GM12872 (cell line): ENCODE results near the gene CFAP54.

ENCODE experiments used
- TF ChIP-seq, protein P1 (sequence below): IDR thresholded peaks from 3 replicates; pipeline ENCODE4 v1.5.1; 2011; ENCODE audit warnings: low read depth, mild to moderate bottlenecking, low read length, moderate library complexity; ENCODE audit not compliant: insufficient read depth

The CFAP54 gene

GRCh38 chr12:96497855-96498254 is 8.5 kb downstream of the CFAP54 start:
- TF ChIP-seq, protein P1, sequence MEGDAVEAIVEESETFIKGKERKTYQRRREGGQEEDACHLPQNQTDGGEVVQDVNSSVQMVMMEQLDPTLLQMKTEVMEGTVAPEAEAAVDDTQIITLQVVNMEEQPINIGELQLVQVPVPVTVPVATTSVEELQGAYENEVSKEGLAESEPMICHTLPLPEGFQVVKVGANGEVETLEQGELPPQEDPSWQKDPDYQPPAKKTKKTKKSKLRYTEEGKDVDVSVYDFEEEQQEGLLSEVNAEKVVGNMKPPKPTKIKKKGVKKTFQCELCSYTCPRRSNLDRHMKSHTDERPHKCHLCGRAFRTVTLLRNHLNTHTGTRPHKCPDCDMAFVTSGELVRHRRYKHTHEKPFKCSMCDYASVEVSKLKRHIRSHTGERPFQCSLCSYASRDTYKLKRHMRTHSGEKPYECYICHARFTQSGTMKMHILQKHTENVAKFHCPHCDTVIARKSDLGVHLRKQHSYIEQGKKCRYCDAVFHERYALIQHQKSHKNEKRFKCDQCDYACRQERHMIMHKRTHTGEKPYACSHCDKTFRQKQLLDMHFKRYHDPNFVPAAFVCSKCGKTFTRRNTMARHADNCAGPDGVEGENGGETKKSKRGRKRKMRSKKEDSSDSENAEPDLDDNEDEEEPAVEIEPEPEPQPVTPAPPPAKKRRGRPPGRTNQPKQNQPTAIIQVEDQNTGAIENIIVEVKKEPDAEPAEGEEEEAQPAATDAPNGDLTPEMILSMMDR = no peak

- TF ChIP-seq, protein P1 = no peak
Observed at GRCh38 chr12:96500693-96501092, 11.3 kb downstream of the CFAP54 start.

DNA sequence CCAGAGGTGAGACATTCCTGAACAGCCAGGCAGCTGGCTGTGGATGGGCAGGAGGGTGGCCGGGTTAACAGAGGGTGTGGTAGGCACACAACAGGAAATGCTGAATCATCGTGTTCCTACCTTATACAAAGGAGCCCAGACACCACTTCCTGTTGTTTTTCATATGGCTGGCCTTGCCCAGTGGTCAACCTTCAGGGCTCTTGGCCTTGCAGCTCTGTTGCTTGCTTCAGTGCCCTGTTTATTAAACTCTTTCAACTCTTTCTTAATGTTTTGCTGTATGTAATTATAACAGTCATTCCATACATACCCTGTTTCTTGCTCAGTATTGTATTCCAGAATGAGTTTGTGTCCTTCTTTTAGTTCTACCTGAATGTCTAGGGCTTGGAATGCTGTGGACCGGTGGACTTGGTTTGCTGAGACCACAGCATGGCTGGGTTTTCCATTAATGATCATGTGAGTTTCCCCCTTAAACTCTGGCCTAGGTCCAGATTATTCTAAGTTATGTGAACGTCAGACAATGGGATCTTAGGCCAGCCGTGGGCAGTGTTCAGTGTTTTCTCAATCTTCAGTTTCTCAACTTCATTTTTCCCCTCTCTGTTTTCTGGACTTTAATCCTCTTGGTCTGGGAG is 11.9 kb downstream of the CFAP54 start:
- TF ChIP-seq, protein P1 = no peak

- TF ChIP-seq, protein P1 = no peak
Observed at GRCh38 chr12:96501908-96502307, 12.5 kb downstream of the CFAP54 start.

DNA sequence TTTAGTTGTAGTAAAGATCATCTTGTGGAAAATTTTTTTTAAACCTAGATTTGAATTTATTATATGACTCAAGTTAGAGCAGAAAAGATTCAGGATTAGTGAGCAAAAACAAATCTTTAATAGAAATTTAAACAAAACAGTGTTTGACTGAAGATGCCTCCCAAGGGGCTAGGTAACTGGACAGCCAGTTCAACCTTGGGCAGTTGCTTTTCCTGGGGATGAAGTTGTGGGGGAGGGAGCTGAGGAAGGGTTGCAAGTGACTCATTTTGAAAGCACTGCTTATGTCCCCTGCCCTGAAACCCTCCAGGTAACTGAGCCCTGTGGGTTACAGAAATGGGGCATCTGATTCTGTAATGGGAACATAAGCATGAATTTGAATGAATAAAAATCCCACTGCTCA is 13.1 kb downstream of the CFAP54 start:
- TF ChIP-seq, protein P1 = no peak

DNA sequence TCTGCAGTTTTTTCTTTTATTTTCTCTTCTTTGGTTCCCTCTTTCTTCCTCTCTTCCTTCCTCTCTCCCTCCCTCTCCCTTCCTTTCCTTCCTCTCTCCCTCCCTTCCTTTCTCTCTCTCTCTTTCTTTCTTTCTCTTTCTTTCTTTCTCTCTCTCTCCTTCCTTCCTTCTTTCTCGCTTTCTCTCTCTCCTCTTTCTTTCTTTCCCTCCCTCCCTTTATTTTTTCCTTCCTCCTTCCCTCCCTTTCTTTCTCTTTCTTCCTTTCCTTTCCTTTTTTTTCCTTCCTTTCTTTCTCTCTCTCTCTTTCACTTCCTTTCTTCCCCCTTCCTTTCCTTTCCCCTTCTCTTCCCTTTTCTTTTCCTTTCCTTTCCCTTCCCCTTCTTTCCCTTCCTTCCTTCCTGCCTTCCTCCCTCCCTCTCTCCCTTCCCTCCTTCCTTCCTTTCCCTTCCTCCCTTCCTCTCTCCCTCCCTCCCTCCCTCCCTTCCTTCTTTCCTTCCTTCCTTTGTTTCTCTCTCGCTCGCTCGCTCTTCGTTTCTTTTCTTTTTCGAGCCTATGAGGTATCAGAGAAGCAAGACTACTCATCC is 13.7 kb downstream of the CFAP54 start:
- TF ChIP-seq, protein P1 = no peak

- TF ChIP-seq, protein P1 = no peak
Observed at GRCh38 chr12:96503976-96504375, 14.6 kb downstream of the CFAP54 start.
